HEK293 (cell line): ENCODE measurements around the gene ACOD1.

Source experiments
- TF ChIP-seq, protein P1 (sequence below): fragments of 450-650 bp; formaldehyde crosslinking; IDR thresholded peaks from 2 replicates; pipeline ENCODE4 v1.5.1; 2016; ENCODE audit warnings: missing biosample characterization, missing genetic modification characterization, low read depth
- TF ChIP-seq, protein P2 (sequence below): fragments of 450-650 bp; formaldehyde crosslinking; IDR thresholded peaks from 2 replicates; pipeline ENCODE4 v1.5.1; 2017; ENCODE audit warnings: missing biosample characterization, mild to moderate bottlenecking, missing genetic modification characterization, moderate library complexity
- TF ChIP-seq, protein P3 (sequence below): fragments of 450-650 bp; formaldehyde crosslinking; IDR thresholded peaks from 2 replicates; pipeline ENCODE4 v1.5.1; 2016; ENCODE audit warnings: missing biosample characterization, missing genetic modification characterization
- TF ChIP-seq, protein P4 (sequence below): fragments of 450-650 bp; formaldehyde crosslinking; conservative IDR thresholded peaks from 2 replicates; pipeline ENCODE4 v1.5.1; 2016; ENCODE audit warnings: low read depth, missing biosample characterization, missing genetic modification characterization

DNA sequence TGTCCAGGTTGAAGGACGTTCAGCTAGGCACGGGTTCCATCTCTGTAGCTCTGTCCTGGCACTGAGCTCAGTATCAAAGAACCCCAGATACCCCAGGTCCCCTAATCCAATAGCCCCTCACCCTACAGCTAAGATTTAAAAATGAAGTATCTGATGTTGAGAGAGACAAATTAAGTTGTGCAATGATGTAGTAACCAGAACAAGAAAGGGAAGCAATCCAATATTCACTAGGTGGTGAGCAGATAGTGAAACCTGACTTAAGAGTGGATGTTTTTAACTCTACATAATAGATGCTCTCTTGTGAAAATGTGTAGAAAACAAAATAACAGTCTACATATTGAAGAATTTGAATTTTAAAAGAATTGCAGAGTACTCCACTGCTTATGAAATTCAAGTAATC is 1.8 kb downstream of the ACOD1 start:
- TF ChIP-seq, protein P1, sequence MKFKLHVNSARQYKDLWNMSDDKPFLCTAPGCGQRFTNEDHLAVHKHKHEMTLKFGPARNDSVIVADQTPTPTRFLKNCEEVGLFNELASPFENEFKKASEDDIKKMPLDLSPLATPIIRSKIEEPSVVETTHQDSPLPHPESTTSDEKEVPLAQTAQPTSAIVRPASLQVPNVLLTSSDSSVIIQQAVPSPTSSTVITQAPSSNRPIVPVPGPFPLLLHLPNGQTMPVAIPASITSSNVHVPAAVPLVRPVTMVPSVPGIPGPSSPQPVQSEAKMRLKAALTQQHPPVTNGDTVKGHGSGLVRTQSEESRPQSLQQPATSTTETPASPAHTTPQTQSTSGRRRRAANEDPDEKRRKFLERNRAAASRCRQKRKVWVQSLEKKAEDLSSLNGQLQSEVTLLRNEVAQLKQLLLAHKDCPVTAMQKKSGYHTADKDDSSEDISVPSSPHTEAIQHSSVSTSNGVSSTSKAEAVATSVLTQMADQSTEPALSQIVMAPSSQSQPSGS (tag by site-specific recombination), result no peak
- TF ChIP-seq, protein P2, sequence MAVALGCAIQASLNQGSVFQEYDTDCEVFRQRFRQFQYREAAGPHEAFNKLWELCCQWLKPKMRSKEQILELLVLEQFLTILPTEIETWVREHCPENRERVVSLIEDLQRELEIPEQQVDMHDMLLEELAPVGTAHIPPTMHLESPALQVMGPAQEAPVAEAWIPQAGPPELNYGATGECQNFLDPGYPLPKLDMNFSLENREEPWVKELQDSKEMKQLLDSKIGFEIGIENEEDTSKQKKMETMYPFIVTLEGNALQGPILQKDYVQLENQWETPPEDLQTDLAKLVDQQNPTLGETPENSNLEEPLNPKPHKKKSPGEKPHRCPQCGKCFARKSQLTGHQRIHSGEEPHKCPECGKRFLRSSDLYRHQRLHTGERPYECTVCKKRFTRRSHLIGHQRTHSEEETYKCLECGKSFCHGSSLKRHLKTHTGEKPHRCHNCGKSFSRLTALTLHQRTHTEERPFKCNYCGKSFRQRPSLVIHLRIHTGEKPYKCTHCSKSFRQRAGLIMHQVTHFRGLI, result no peak
- TF ChIP-seq, protein P3, sequence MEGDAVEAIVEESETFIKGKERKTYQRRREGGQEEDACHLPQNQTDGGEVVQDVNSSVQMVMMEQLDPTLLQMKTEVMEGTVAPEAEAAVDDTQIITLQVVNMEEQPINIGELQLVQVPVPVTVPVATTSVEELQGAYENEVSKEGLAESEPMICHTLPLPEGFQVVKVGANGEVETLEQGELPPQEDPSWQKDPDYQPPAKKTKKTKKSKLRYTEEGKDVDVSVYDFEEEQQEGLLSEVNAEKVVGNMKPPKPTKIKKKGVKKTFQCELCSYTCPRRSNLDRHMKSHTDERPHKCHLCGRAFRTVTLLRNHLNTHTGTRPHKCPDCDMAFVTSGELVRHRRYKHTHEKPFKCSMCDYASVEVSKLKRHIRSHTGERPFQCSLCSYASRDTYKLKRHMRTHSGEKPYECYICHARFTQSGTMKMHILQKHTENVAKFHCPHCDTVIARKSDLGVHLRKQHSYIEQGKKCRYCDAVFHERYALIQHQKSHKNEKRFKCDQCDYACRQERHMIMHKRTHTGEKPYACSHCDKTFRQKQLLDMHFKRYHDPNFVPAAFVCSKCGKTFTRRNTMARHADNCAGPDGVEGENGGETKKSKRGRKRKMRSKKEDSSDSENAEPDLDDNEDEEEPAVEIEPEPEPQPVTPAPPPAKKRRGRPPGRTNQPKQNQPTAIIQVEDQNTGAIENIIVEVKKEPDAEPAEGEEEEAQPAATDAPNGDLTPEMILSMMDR (tag by site-specific recombination), result no peak
- TF ChIP-seq, protein P4, sequence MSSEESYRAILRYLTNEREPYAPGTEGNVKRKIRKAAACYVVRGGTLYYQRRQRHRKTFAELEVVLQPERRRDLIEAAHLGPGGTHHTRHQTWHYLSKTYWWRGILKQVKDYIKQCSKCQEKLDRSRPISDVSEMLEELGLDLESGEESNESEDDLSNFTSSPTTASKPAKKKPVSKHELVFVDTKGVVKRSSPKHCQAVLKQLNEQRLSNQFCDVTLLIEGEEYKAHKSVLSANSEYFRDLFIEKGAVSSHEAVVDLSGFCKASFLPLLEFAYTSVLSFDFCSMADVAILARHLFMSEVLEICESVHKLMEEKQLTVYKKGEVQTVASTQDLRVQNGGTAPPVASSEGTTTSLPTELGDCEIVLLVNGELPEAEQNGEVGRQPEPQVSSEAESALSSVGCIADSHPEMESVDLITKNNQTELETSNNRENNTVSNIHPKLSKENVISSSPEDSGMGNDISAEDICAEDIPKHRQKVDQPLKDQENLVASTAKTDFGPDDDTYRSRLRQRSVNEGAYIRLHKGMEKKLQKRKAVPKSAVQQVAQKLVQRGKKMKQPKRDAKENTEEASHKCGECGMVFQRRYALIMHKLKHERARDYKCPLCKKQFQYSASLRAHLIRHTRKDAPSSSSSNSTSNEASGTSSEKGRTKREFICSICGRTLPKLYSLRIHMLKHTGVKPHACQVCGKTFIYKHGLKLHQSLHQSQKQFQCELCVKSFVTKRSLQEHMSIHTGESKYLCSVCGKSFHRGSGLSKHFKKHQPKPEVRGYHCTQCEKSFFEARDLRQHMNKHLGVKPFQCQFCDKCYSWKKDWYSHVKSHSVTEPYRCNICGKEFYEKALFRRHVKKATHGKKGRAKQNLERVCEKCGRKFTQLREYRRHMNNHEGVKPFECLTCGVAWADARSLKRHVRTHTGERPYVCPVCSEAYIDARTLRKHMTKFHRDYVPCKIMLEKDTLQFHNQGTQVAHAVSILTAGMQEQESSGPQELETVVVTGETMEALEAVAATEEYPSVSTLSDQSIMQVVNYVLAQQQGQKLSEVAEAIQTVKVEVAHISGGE, result no peak
